Colonic mucosa (tissue), 4 donors: ENCODE data around the gene CALN1. TPM values are rescaled to one million over a fixed set of nuclear protein-coding genes. Genes with fewer than 3 reads are reported as not detected.

ENCODE experiments used
- DNase-seq: peaks from one replicate; pipeline ENCODE4 v3.0.0-alpha.2; 2020
- H3K27ac ChIP-seq: fragments of 200-600 bp; one replicate; pipeline ENCODE4 v1.8.0; 2021
- H3K27me3 ChIP-seq: fragments of 200-600 bp; one replicate; pipeline ENCODE4 v1.8.0; 2021
- H3K36me3 ChIP-seq: fragments of 200-600 bp; one replicate; pipeline ENCODE4 v1.8.0; 2021
- H3K4me1 ChIP-seq: fragments of 200-600 bp; one replicate; pipeline ENCODE4 v1.8.0; 2021; ENCODE audit warnings: mild to moderate bottlenecking
- H3K4me3 ChIP-seq: fragments of 200-600 bp; one replicate; pipeline ENCODE4 v1.8.0; 2021
- H3K9ac ChIP-seq, 2 donors: one replicate each; pipeline ENCODE4 v1.7.0; 2013; ENCODE audit warnings: control low read depth in 2 of 2, low read depth in 2 of 2, low read length in 2 of 2
- H3K9me3 ChIP-seq: fragments of 200-600 bp; one replicate; pipeline ENCODE4 v1.8.0; 2021
- CTCF ChIP-seq: fragments of 200-600 bp; IDR thresholded peaks from one replicate; pipeline ENCODE4 v1.8.0; 2022; ENCODE audit warnings: antibody characterized with exemption, mild to moderate bottlenecking
- intact Hi-C: fragments of 100-400 bp; cut with DNase I; formaldehyde crosslinking; loops from one replicate; pipeline ENCODE4 v1.14.1; 2022
- total RNA-seq, 2 donors: library from RNA; stranded (reverse); fragmentation: NEBNext Ultra II Directional in 1 of 2; extraction: Animal tissue kit (Norgen Biotek cat#: 25700) in 1 of 2; gene quantifications; one replicate each; pipeline ENCODE4 v1.2.1, GENCODE V29; 2021
- donor health status: healthy.
- donor health status: DM: no; HTN: no; CAD: no.
- donor health status: DM: no; HTN: no; CAD: no.

Gene CALN1
- total RNA-seq, 2 donors from 2014 or later, result 0.37 TPM; not detected in 1

GRCh38 chr7:72152161-72153131 lies 259.7 kb downstream of the CALN1 start:
- Histone ChIP-seq H3K9me3 (no peaks in the 10 kb centered on the region), H3K9ac (no peak overlapping the region), H3K27me3 (no peaks in the 10 kb centered on the region), H3K4me3 (no peak overlapping the region), H3K4me1 (no peaks in the 10 kb centered on the region), H3K36me3 (no peaks in the 10 kb centered on the region), H3K27ac (no peak overlapping the region)
- no peak for TF ChIP-seq CTCF
- intact Hi-C loops, result no loop called here
- DNase-seq, result no peak

GRCh38 chr7:72140566-72140965 lies 271.6 kb downstream of the CALN1 start:
- Histone ChIP-seq H3K9me3 (no peaks in the 10 kb centered on the region), H3K36me3 (no peaks in the 10 kb centered on the region), H3K4me1 (no peaks in the 10 kb centered on the region), H3K4me3 (no peak overlapping the region), H3K27ac (no peak overlapping the region), H3K27me3 (no peaks in the 10 kb centered on the region), H3K9ac (no peak overlapping the region)
- intact Hi-C loops, result no loop called here
- DNase-seq, result no peak
- TF ChIP-seq CTCF, result no peak

GRCh38 chr7:72127136-72127535 lies 285.0 kb downstream of the CALN1 start:
- Histone ChIP-seq H3K36me3 (no peaks in the 10 kb centered on the region), H3K27ac (no peak overlapping the region), H3K4me3 (no peak overlapping the region), H3K9ac (no peak overlapping the region), H3K4me1 (no peaks in the 10 kb centered on the region), H3K27me3 (no peaks in the 10 kb centered on the region), H3K9me3 (no peaks in the 10 kb centered on the region)
- intact Hi-C loops, result no loop called here
- no peak for TF ChIP-seq CTCF
- DNase-seq, result no peak

- no peak overlapping the region for H3K9ac ChIP-seq
- DNase-seq, result no peak
- H3K9me3 ChIP-seq, result no peaks in the 10 kb centered on the region
- no peaks in the 10 kb centered on the region for H3K27me3 ChIP-seq
- H3K36me3 ChIP-seq, result no peaks in the 10 kb centered on the region
- H3K4me1 ChIP-seq, result no peaks in the 10 kb centered on the region
- H3K27ac ChIP-seq, result no peak overlapping the region
- H3K4me3 ChIP-seq, result no peak overlapping the region
- TF ChIP-seq CTCF, result no peak
- intact Hi-C loops, result no loop called here
These were observed 288.2 kb downstream of the CALN1 start for GRCh38 chr7:72123913-72124312.

GRCh38 chr7:72118366-72118765 lies 293.8 kb downstream of the CALN1 start:
- no peak for DNase-seq
- intact Hi-C loops, result no loop called here

More at GRCh38 chr7:72118366-72118765, 293.8 kb downstream of the CALN1 start:
- TF ChIP-seq CTCF, result no peak
- no peaks in the 10 kb centered on the region for H3K36me3 ChIP-seq
- H3K27me3 ChIP-seq, result no peaks in the 10 kb centered on the region
- no peaks in the 10 kb centered on the region for H3K4me1 ChIP-seq
- H3K9me3 ChIP-seq, result no peaks in the 10 kb centered on the region
- no peak overlapping the region for H3K9ac ChIP-seq
- H3K4me3 ChIP-seq, result no peak overlapping the region
- no peak overlapping the region for H3K27ac ChIP-seq
